ENCODE results near the gene NRG2. TPM values are rescaled to one million over a fixed set of nuclear protein-coding genes. Genes with fewer than 3 reads are reported as not detected.

The NRG2 gene
- total and polyA plus RNA-seq, 2 experiments from 2014 or later = 0.37 to 1.3 TPM

GRCh38 chr5:139810341-139811273 lies 232.5 kb downstream of the NRG2 start:
- Mint-ChIP-seq H3K9me3 (no peaks in the 10 kb centered on the region; the same call in 2 of the 3 replicates), H3K4me1 (no peaks in the 10 kb centered on the region; the same call in 2 of the 3 replicates), H3K27ac (no peak overlapping the region), H3K4me3 (no peak overlapping the region), H3K27me3 (ENCODE audit: insufficient read depth, low read depth, poor library complexity) (peaks cover 25% of the 10 kb centered on the region), H3K36me3 (ENCODE audit: low read depth) (no peaks in the 10 kb centered on the region)
- no peaks in the 10 kb centered on the region for H3K27me3 ChIP-seq (ENCODE audit: insufficient read depth)
- ATAC-seq = no peak
- H3K9me2 ChIP-seq (ENCODE audit: insufficient read depth) = no peaks in the 10 kb centered on the region
- H3F3A ChIP-seq (replicated peaks; ENCODE audit: low read depth) = no peaks in the 10 kb centered on the region
- H4K20me1 ChIP-seq (replicated peaks; ENCODE audit: insufficient read depth) = no peaks in the 10 kb centered on the region
- H3K4me3 ChIP-seq = no peak overlapping the region
- H3K27ac ChIP-seq (ENCODE audit: low read depth) = no peak overlapping the region
- H2AFZ ChIP-seq = no peak overlapping the region
- no peak for DNase-seq (ENCODE audit: low spot score)
- TF ChIP-seq CREB1 (CRISPR knock-in tag; IDR thresholded peaks at IDR 0.05; ENCODE audit: low read depth) (no peak), JUNB (IDR thresholded peaks at IDR 0.05; ENCODE audit: unreplicated experiment) (no peak), NANOG (IDR thresholded peaks at IDR 0.05; ENCODE audit: borderline replicate concordance) (no peak), EZH2phosphoT487 (IDR thresholded peaks at IDR 0.05; ENCODE audit: unreplicated experiment) (no peak), POLR2AphosphoS5 (IDR thresholded peaks at IDR 0.05; ENCODE audit: low read depth) (no peak), REST (IDR thresholded peaks at IDR 0.05; ENCODE audit: unreplicated experiment) (no peak), EZH2 (IDR thresholded peaks at IDR 0.05; ENCODE audit: low read depth, unreplicated experiment) (no peak), ZNF462 (CRISPR knock-in tag; IDR thresholded peaks at IDR 0.05) (no peak), ZNF331 (CRISPR knock-in tag; IDR thresholded peaks at IDR 0.05; ENCODE audit: low read depth) (no peak), STAT1 (IDR thresholded peaks at IDR 0.05; ENCODE audit: unreplicated experiment) (no peak), CTCF (conservative IDR thresholded peaks at IDR 0.05; ENCODE audit: low read depth in 2 of 2) (no peak), ETS1 (IDR thresholded peaks at IDR 0.05) (no peak)
- no peaks in the 10 kb centered on the region for H3K4me1 ChIP-seq (ENCODE audit: insufficient read depth)
- no peaks in the 10 kb centered on the region for H3K79me2 ChIP-seq (replicated peaks; ENCODE audit: insufficient read depth)
- H3K36me3 ChIP-seq (ENCODE audit: insufficient read depth) = no peaks in the 10 kb centered on the region
- H3K4me2 ChIP-seq = no peak overlapping the region

Data from GM23338 (cell line).